GM12878 (cell line): ENCODE data around the gene FIBIN. TPM values are rescaled to one million over a fixed set of nuclear protein-coding genes. Genes with fewer than 3 reads are reported as not detected.

ENCODE experiments used
- ATAC-seq: fragments of 200-7000 bp; cut with Tn5 transposase; 3 replicates; pipeline ENCODE4 v1.9.1; 2020; ENCODE audit warnings: mild to moderate bottlenecking, moderate library complexity
- BruUV-seq: library from RNA; stranded (reverse); fragments of 400-500 nt; replicated peaks from 2 replicates; lab custom pipeline; 2021; lab: Mats Ljungman, UMichigan
- CTCF ChIA-PET: fragments of 300-600 bp; sonication (Branson Sonifier 250); formaldehyde crosslinking; extraction: SDS; loops from one replicate; lab custom pipeline; 2021; ENCODE audit warnings: inconsistent platforms; lab: Yijun Ruan, JAX
- POLR2A ChIA-PET: fragments of 350-600 bp; formaldehyde crosslinking; extraction: SDS; loops from one replicate; lab custom pipeline; 2021; ENCODE audit warnings: inconsistent platforms; lab: Charles Lee
- RAD21 ChIA-PET: fragments of 300-600 bp; sonication (Branson Sonifier 250); formaldehyde crosslinking; loops from one replicate; lab custom pipeline; 2023; ENCODE audit warnings: antibody characterized with exemption; ENCODE audit not compliant: unreplicated experiment; lab: Charles Lee
- SMC1A ChIA-PET: fragments of 300-600 bp; sonication (Branson Sonifier 250); formaldehyde crosslinking; loops from one replicate; lab custom pipeline; 2023; ENCODE audit not compliant: unreplicated experiment, uncharacterized antibody; lab: Charles Lee
- DNase-seq: peaks from one replicate; pipeline ENCODE4 v3.0.0-alpha.2; 2011; ENCODE audit warnings: low read depth, low spot score
- FAIRE-seq: peaks from 3 replicates; lab custom pipeline; 2011; peaks lifted over from hg19 to GRCh38; lab: Jason Lieb, UNC
- H2AFZ ChIP-seq: 2 replicates; pipeline ENCODE4 v1.6.0; 2011; ENCODE audit warnings: low read depth, low read length, control low read depth; ENCODE audit not compliant: control insufficient read depth
- H3K27ac ChIP-seq: 2 replicates; pipeline ENCODE4 v1.5.1; 2011; ENCODE audit warnings: control low read depth; ENCODE audit not compliant: control insufficient read depth, insufficient read depth
- H3K27me3 ChIP-seq, 2 experiments: replicated peaks in 1 of 2; 2 replicates each; pipeline versions ENCODE4 v1.6.0 to v1.6.1; 2011; ENCODE audit warnings: low read length in 1 of 2; ENCODE audit not compliant: control insufficient read depth in 2 of 2, insufficient read depth in 2 of 2
- H3K36me3 ChIP-seq, 2 experiments: 2 replicates each; pipeline ENCODE4 v1.5.1; 2011; ENCODE audit warnings: low read length in 1 of 2; ENCODE audit not compliant: control insufficient read depth in 2 of 2, insufficient read depth in 2 of 2
- H3K4me1 ChIP-seq: 2 replicates; pipeline ENCODE4 v1.6.1; 2011; ENCODE audit warnings: mild to moderate bottlenecking, low read length, moderate library complexity, mixed read lengths; ENCODE audit not compliant: control insufficient read depth, insufficient read depth
- H3K4me2 ChIP-seq: 2 replicates; pipeline ENCODE4 v1.6.0; 2011; ENCODE audit warnings: control low read depth; ENCODE audit not compliant: control insufficient read depth, insufficient read depth
- H3K4me3 ChIP-seq: fragments of 200-600 bp; sonication (generic); 2 replicates; pipeline ENCODE4 v1.5.1; 2016
- H3K79me2 ChIP-seq: 2 replicates; pipeline ENCODE4 v1.6.0; 2011; ENCODE audit warnings: low read length; ENCODE audit not compliant: control insufficient read depth, insufficient read depth
- H3K9ac ChIP-seq: 2 replicates; pipeline ENCODE4 v1.8.0; 2011; ENCODE audit warnings: low read length, control low read depth, mixed read lengths; ENCODE audit not compliant: control insufficient read depth, insufficient read depth
- H3K9me3 ChIP-seq: replicated peaks from 3 replicates; pipeline ENCODE4 v1.5.1; 2011; ENCODE audit warnings: mild to moderate bottlenecking, low read length; ENCODE audit not compliant: control insufficient read depth, insufficient read depth
- H4K20me1 ChIP-seq: 2 replicates; pipeline ENCODE4 v1.6.0; 2011; ENCODE audit not compliant: control insufficient read depth, insufficient read depth
- CBX3 ChIP-seq: fragments of 200-600 bp; sonication (generic); IDR thresholded peaks from 2 replicates; pipeline ENCODE4 v1.6.1; 2016; ENCODE audit warnings: low read depth, borderline replicate concordance
- MEF2A ChIP-seq: IDR thresholded peaks from 2 replicates; pipeline ENCODE4 v1.6.1; 2011; ENCODE audit warnings: low read depth, mild to moderate bottlenecking, low read length, moderate library complexity; ENCODE audit not compliant: insufficient read depth
- NR2C1 ChIP-seq: fragments of 450-650 bp; IDR thresholded peaks from 2 replicates; pipeline ENCODE4 v1.6.1; 2017; ENCODE audit warnings: antibody characterized with exemption, mild to moderate bottlenecking, moderate library complexity
- RFX5 ChIP-seq: IDR thresholded peaks from 2 replicates; pipeline ENCODE4 v1.6.1; 2011; ENCODE audit warnings: low read depth, low read length, improper control_type of control experiment
- SMARCA5 ChIP-seq: fragments of 450-650 bp; IDR thresholded peaks from 2 replicates; pipeline ENCODE4 v1.6.1; 2017; ENCODE audit warnings: mild to moderate bottlenecking
- TCF12 ChIP-seq: IDR thresholded peaks from 2 replicates; pipeline ENCODE4 v1.6.1; 2011; ENCODE audit warnings: low read depth, mild to moderate bottlenecking, low read length
- WGBS: methylation state at CpG from one replicate; pipeline ENCODE4 v1.1.6; 2016; ENCODE audit warnings: low lambda C conversion rate; ENCODE audit not compliant: insufficient replicate concordance, insufficient coverage; ENCODE audit errors: missing lambda C conversion rate; 5-methylcytosine and 5-hydroxymethylcytosine counted together
- in situ Hi-C: fragments of 300-500 bp; cut with MboI; formaldehyde crosslinking; loops from 9 replicates; pipeline ENCODE4 v1.14.3; 2018; ENCODE audit warnings: mixed read lengths
- intact Hi-C: fragments of 100-400 bp; cut with micrococcal nuclease; formaldehyde crosslinking; loops from one replicate; pipeline ENCODE4 v1.14.2; 2022; ENCODE audit not compliant: unreplicated experiment
- polyA plus RNA-seq, 11 experiments: library from polyadenylated mRNA; depleted of rRNA in 4 of 11; unstranded in 6 of 11; stranded (reverse) in 5 of 11; fragments of >200 nt; fragmentation: Nextera tagmentation in 4 of 11; fragmentation: Illumina TruSeq in 1 of 11; extraction: Ambion mirVana in 4 of 11; extraction: Trizol in 1 of 11; gene quantifications; 1 replicate in 1 of 11; 2 replicates in 10 of 11; pipeline versions ENCODE4 v1.2.1 to v1.2.3, GENCODE V29; 2011 to 2016; ENCODE audit warnings: inconsistent platforms in 2 of 11, missing spikeins in 2 of 11, low read depth in 1 of 11
- total RNA-seq, 4 experiments: library from RNA; depleted of rRNA in 3 of 4; stranded (reverse); fragments of >200 nt in 3 of 4; fragmentation: Illumina TruSeq in 1 of 4; extraction: Trizol in 1 of 4; gene quantifications; 2 replicates each; pipeline versions ENCODE4 v1.2.1 to v1.2.3, GENCODE V29; 2013 to 2021
- TF ChIP-seq, protein P1 (sequence below): IDR thresholded peaks from 2 replicates; pipeline ENCODE4 v1.6.1; 2012; ENCODE audit warnings: improper control_type of control experiment, low read depth, low read length; ENCODE audit not compliant: insufficient replicate concordance
- TF ChIP-seq, protein P2 (sequence below): fragments of 450-650 bp; formaldehyde crosslinking; IDR thresholded peaks from 2 replicates; pipeline ENCODE4 v1.4.0; 2020; ENCODE audit warnings: mild to moderate bottlenecking, moderate library complexity
- TF ChIP-seq, protein P3 (sequence below): fragments of 450-650 bp; IDR thresholded peaks from 2 replicates; pipeline ENCODE4 v1.6.1; 2017; ENCODE audit warnings: mild to moderate bottlenecking, moderate library complexity

Gene FIBIN
- total and polyA plus RNA-seq, 10 of the 15 experiments (the other 5 are each of a cell fraction or from before 2014, with no cell fraction given) = not detected

DNA sequence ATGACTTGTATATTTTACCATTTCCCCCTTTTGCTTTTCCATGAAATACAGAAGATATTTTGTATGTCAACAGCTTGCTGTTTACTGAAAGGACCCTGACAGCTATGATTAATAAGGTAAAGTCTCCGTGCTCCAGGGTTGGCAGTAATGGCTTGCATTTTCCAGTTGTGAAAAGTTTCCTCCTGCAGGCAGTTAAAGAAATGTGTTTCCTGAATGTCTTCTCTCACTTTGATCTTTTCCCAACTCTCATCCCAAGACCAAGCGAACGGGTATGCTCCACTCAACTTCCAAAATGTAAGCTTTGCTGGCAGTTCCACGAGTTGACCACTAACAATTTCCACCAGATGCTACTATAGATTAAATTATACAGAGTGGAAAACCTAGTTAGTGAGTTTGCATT is 8.9 kb downstream of the FIBIN start:
- intact Hi-C loops = no loop called here
- ChIA-PET POLR2A (no interaction called here), SMC1A (no interaction called here), CTCF (interaction anchor here (0.8 to 1.1 kb wide), 2 partner anchors 10 to 249 kb away, joined by 3 read pairs; no protein-coding TSS in a partner anchor), RAD21 (no interaction called here)
- Histone ChIP-seq H3K4me1 (no peaks in the 10 kb centered on the region), H3K27ac (no peak overlapping the region), H3K9ac (no peak overlapping the region), H3K9me3 (no peaks in the 10 kb centered on the region), H3K36me3 (no peaks in the 10 kb centered on the region), H2AFZ (no peak overlapping the region), H4K20me1 (no peaks in the 10 kb centered on the region), H3K27me3 (no peaks in the 10 kb centered on the region), H3K79me2 (no peaks in the 10 kb centered on the region), H3K4me3 (no peak overlapping the region), H3K4me2 (no peak overlapping the region)
- DNase-seq (no peak), ATAC-seq (no peak), FAIRE-seq (no peak)
- BruUV-seq = no TSS peak
- in situ Hi-C loops = no loop called here
- 0% methylated on average over 4 of the region's 4 CpGs for WGBS
- no peak for TF ChIP-seq NR2C1
- TF ChIP-seq TCF12 = no peak
- TF ChIP-seq SMARCA5 = no peak
- TF ChIP-seq MEF2A = no peak
- TF ChIP-seq, protein P1, sequence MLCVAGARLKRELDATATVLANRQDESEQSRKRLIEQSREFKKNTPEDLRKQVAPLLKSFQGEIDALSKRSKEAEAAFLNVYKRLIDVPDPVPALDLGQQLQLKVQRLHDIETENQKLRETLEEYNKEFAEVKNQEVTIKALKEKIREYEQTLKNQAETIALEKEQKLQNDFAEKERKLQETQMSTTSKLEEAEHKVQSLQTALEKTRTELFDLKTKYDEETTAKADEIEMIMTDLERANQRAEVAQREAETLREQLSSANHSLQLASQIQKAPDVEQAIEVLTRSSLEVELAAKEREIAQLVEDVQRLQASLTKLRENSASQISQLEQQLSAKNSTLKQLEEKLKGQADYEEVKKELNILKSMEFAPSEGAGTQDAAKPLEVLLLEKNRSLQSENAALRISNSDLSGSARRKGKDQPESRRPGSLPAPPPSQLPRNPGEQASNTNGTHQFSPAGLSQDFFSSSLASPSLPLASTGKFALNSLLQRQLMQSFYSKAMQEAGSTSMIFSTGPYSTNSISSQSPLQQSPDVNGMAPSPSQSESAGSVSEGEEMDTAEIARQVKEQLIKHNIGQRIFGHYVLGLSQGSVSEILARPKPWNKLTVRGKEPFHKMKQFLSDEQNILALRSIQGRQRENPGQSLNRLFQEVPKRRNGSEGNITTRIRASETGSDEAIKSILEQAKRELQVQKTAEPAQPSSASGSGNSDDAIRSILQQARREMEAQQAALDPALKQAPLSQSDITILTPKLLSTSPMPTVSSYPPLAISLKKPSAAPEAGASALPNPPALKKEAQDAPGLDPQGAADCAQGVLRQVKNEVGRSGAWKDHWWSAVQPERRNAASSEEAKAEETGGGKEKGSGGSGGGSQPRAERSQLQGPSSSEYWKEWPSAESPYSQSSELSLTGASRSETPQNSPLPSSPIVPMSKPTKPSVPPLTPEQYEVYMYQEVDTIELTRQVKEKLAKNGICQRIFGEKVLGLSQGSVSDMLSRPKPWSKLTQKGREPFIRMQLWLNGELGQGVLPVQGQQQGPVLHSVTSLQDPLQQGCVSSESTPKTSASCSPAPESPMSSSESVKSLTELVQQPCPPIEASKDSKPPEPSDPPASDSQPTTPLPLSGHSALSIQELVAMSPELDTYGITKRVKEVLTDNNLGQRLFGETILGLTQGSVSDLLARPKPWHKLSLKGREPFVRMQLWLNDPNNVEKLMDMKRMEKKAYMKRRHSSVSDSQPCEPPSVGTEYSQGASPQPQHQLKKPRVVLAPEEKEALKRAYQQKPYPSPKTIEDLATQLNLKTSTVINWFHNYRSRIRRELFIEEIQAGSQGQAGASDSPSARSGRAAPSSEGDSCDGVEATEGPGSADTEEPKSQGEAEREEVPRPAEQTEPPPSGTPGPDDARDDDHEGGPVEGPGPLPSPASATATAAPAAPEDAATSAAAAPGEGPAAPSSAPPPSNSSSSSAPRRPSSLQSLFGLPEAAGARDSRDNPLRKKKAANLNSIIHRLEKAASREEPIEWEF = no peak
- TF ChIP-seq CBX3 = no peak
- no peak for TF ChIP-seq RFX5
- TF ChIP-seq, protein P2, sequence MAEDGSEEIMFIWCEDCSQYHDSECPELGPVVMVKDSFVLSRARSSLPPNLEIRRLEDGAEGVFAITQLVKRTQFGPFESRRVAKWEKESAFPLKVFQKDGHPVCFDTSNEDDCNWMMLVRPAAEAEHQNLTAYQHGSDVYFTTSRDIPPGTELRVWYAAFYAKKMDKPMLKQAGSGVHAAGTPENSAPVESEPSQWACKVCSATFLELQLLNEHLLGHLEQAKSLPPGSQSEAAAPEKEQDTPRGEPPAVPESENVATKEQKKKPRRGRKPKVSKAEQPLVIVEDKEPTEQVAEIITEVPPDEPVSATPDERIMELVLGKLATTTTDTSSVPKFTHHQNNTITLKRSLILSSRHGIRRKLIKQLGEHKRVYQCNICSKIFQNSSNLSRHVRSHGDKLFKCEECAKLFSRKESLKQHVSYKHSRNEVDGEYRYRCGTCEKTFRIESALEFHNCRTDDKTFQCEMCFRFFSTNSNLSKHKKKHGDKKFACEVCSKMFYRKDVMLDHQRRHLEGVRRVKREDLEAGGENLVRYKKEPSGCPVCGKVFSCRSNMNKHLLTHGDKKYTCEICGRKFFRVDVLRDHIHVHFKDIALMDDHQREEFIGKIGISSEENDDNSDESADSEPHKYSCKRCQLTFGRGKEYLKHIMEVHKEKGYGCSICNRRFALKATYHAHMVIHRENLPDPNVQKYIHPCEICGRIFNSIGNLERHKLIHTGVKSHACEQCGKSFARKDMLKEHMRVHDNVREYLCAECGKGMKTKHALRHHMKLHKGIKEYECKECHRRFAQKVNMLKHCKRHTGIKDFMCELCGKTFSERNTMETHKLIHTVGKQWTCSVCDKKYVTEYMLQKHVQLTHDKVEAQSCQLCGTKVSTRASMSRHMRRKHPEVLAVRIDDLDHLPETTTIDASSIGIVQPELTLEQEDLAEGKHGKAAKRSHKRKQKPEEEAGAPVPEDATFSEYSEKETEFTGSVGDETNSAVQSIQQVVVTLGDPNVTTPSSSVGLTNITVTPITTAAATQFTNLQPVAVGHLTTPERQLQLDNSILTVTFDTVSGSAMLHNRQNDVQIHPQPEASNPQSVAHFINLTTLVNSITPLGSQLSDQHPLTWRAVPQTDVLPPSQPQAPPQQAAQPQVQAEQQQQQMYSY = no peak
- TF ChIP-seq, protein P3, sequence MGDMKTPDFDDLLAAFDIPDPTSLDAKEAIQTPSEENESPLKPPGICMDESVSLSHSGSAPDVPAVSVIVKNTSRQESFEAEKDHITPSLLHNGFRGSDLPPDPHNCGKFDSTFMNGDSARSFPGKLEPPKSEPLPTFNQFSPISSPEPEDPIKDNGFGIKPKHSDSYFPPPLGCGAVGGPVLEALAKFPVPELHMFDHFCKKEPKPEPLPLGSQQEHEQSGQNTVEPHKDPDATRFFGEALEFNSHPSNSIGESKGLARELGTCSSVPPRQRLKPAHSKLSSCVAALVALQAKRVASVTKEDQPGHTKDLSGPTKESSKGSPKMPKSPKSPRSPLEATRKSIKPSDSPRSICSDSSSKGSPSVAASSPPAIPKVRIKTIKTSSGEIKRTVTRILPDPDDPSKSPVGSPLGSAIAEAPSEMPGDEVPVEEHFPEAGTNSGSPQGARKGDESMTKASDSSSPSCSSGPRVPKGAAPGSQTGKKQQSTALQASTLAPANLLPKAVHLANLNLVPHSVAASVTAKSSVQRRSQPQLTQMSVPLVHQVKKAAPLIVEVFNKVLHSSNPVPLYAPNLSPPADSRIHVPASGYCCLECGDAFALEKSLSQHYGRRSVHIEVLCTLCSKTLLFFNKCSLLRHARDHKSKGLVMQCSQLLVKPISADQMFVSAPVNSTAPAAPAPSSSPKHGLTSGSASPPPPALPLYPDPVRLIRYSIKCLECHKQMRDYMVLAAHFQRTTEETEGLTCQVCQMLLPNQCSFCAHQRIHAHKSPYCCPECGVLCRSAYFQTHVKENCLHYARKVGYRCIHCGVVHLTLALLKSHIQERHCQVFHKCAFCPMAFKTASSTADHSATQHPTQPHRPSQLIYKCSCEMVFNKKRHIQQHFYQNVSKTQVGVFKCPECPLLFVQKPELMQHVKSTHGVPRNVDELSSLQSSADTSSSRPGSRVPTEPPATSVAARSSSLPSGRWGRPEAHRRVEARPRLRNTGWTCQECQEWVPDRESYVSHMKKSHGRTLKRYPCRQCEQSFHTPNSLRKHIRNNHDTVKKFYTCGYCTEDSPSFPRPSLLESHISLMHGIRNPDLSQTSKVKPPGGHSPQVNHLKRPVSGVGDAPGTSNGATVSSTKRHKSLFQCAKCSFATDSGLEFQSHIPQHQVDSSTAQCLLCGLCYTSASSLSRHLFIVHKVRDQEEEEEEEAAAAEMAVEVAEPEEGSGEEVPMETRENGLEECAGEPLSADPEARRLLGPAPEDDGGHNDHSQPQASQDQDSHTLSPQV = no peak
